ENCODE results near the gene CALML6.
"Not testable (repeated sequence)": the region's sequence is repeated elsewhere in the genome, so short reads cannot be mapped to it uniquely, and the experiment has no call there.

Gene CALML6

DNA sequence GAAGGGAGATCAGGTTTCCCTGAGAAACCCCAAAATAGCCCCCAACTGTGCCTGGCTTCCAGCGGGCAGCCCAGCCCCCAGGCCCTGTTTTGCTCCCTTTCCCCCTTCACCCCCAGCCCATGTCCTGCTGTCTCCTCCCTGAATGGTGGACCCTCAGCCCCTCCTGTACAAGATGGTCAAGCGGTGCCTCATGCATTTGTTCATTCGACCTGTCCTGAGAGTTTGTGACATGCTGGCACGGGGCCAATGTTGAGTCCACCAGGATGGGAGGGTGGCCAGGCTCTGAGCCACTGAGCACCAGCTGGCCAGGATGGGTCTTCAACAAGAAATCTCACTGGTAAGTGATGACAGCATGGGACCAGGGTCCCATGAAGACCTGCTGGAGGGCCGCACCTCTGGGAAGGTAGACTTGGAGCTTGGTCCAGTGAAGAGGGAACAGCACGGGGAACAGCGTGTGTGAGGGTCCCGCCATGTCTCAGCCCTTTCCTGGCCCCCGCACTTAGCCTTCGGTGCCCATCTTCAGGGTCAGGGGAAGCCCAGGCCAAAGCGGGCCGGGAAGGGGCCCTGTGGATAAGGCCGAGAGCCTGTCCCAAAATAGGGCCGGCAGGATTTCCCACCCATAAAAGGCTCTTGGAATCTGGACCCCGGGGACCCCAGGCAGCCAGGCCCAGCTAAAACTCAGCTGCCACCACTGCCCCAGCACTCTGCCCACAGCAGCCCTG is at the start of gene CALML6:
Gene CALML6 (plus strand): TSS at position 290 of the 722 bp plus-strand sequence. CDS start 21 bp downstream, at position 311.
- DNase-seq (ENCODE audit: low spot score), result no peak

GRCh38 chr1:1867164-1867563 is 47.9 kb upstream of the CALML6 start:
- no peak for DNase-seq (ENCODE audit: low spot score)

- DNase-seq (ENCODE audit: low spot score), result no peak
Measured at GRCh38 chr1:1869469-1869868, 45.6 kb upstream of the CALML6 start.

DNA sequence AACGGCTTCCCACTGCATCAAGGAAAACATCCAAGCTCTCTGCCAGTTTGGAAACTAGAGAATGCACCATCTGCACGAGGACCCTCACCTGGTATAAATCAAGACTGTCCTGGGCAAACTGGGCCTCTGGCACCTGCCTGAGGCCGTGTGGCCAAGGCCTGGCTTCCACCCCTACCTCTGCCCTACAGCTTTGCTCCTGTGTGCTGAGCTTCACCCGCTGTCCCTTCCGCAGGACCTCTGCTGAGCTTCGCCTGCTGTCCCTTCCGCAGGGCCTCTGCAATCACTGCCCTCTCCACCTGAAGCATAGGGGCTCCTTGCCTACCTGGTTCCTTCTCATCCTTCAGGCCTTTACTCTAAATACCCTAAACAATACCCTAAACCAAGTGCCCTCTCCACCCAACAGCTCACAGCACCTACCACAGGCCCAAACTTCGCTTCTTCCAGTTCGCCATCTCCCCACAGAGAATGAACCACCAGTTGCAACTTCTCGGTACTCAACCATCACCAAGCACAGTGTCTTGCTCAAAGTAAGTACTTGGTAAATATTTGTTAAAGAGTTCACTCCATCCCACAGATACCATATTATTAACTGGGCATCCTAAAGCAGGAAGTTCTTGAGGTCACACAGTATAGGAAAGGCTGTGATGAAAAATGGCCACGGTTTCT is 42.6 kb upstream of the CALML6 start:
- DNase-seq (ENCODE audit: low spot score), result no peak

- no peak for DNase-seq (ENCODE audit: low spot score)
Measured at GRCh38 chr1:1873186-1873585, 41.9 kb upstream of the CALML6 start.

DNA sequence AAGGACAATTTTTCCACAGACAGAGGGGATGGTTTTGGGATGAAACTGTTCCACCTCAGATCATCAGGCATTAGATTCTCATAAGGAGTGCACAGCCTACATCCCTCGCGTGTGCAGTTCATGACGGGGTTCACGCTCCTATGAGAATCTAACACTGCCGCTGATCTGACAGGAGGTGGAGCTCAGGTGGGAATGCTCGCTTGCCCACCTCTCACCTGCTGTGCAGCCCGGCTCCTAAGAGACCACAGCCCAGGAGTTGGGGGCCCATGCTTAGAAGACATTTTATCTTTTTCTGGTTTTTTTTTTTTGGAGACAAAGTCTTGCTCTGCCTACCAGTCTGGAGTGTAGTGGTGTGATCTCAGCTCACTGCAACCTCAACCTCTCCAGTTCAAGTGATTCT is 40.2 kb upstream of the CALML6 start:
- DNase-seq (ENCODE audit: low spot score), result no peak

DNA sequence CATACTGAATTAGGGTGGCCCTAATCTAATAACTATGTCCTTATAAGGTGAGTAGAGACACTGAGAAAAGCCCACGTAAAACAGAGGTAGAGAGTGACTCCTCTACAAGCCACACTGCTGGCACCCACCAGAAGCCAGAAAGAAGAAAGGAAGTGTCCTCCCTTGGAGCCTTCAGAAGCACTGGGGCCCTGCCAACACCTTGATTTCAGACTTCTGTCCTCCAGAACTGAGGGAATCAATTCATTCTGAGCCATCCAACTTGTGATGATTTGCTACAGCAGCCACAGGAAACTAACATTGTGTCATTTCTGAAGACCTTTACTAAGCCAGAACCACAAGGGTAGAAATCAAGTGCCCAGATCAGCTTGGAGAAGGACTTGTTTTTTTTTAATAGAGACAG is 39.1 kb upstream of the CALML6 start:
- no peak for DNase-seq (ENCODE audit: low spot score)

DNA sequence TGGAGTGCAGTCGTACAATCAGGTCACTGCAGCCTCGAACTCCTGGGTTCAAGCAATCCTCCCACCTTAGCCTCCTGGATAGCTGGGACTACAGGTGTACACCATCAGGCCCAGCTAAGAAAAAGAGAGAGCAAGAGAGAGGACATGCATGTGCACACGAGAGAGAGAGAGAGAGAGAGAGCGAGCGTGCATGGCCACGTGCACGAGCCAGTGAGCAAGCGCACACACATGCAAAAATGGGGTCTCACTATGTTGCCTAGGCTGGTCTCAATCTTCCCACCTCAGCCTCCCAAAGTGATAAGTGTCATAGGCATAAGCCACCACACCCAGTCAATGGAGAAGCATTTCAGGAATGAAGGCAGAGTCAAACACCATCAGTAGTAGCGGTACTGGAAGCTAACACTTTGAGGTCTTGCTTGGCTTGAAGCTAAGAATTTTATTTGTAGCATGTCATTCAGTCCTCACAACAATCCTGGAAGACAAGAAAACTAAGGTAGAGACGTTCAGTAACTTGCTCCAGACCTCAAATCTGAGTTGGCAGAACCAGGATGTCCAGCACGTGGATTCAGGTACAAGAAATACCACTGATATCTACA is 38.6 kb upstream of the CALML6 start:
- DNase-seq (ENCODE audit: low spot score), result no peak

DNA sequence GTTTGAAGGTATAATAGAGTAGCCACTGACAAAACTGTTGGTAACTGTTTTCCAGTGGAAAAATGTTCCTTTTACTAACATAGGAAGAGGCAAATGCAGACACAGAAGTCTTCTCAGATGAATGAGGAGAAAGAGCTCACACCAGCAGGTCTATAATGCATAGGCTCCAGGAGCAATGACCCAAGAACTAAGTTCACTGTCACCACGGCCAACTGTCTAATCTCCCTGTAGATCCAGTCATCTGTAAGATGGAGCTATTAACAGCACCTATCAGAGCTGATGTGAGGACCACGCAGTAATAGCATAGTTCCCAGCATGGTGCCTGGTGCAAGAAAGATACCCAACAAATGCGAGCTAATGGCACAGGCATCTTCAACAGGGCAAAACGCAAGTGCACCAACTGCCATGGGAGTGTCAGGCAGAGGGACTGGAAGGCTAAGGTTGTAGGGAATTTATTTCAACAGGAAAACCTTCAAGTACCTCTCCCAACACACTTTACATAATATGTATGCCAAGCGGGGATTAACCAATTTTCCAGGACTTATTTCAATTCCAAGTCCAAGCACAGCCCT is 37.1 kb upstream of the CALML6 start:
- DNase-seq (ENCODE audit: low spot score), result no peak

- no peak for DNase-seq (ENCODE audit: low spot score)
Measured at GRCh38 chr1:1879942-1880341, 35.1 kb upstream of the CALML6 start.

DNA sequence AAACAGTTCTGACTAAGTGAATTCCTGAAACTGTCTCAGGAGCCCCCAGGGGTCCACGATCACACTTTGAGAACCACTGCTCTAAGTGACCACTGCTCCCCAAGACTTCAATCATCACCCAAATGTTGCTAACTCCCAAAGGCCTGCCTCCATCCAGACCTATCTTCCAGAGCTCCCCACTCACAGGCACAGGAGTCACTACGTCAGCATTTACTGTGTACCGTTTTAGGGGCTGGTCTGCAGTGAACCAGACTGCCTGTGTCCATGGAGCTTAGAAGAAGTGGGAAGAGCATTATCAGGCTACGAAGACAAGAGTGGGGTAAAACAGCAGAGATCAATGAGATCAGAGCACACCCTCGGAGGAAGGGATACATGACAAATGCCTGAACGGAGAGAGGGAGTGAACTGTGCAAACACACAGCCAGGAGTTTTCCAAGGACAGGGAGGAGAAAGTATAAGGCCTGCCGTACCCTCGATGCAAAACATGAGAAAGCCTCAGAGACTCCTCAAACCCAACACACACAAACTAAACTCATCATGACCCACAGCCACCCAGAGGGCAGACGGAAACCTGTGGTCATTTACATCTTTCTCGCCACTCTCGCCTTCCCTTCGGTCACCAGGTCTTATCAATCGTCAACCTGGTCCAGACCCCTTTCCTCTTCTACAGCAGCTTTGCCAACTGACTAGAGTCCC is 34.3 kb upstream of the CALML6 start:
- no peak for DNase-seq (ENCODE audit: low spot score)

- no peak for DNase-seq (ENCODE audit: low spot score)
Measured at GRCh38 chr1:1881727-1882126, 33.3 kb upstream of the CALML6 start.

- DNase-seq (ENCODE audit: low spot score), result no peak
Measured at GRCh38 chr1:1883092-1883873, 31.8 kb upstream of the CALML6 start.

DNA sequence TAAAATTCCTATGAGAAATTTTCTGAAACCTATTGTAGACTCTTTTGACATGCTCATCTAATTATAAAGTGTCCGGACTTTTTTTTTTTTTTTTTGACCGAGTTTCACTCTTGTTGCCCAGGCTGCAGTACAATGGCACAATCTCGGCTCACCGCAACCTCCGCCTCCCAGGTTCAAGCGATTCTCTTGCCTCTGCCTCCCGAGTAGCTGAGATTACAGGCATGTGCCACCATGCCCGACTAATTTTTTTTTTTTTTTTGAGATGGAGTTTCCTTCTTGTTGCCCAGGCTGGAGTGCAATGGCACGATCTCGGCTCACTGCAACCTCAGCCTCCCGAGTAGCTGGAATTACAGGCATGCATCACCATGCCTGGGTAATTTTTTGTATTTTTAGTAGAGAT is 31.2 kb upstream of the CALML6 start:
- DNase-seq (ENCODE audit: low spot score), result not testable (repeated sequence)

DNA sequence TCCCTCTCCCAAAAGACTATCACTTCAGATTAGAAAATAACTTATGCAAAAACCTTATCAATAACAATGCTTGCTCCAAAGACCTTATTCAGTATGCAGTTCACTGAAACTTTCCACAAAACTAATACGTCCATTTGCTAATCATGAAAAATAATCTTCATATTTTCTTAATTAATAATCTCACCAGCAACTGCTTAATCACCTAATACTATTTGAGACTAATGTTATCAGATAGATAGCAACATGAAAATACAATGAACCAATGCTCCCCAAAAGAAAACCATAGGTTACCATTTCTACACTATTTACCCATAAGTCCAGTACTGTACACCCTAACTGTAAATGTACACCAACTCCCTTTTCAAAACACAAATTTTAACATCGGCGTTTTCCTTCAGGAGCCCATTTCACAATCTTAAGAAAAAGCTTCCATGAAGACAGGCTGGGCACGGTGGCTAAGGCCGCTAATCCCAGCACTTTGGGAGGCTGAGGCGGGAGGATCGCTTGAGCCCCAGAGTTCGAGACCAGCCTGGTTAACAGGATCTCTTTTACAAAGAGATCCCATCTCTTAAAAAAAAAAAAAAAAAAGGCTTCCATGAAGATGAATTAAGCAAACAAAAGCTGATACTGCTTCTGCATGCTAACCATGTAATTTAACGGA is 25.8 kb upstream of the CALML6 start:
- DNase-seq (ENCODE audit: low spot score), result no peak

DNA sequence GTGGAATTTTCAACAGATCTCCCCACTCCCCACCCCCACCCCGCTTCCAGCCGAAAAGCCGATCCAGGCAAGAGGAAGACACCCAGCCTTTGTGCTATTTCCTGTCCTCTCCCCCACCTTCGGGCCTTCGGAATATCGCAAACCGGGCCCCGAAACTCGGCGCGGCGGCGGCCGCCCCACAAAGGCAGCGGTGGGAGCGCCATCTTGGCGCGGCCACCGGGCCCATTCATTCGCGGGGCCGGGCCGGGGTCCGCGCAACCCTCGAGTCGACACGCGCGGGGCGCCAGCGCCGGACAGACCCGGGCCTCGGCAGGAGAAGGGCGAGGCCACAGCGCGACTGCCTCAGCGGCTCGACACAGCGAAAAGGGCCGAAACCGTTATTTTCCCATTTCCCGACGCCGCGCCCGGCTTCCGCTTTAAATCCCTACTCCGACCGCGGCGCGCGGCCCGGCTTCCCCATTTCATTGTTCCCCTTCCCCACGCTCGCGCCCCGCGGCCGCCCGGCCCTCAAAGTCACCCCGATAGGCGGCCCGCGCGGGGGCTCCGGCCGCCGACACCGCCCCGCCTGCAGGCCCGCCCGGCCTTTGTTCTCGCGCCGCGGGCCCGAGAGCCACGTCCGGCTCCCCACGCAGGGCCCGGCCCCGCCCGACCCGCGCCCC is 25.1 kb upstream of the CALML6 start:
- DNase-seq (ENCODE audit: low spot score), result peak; percentile 31

DNA sequence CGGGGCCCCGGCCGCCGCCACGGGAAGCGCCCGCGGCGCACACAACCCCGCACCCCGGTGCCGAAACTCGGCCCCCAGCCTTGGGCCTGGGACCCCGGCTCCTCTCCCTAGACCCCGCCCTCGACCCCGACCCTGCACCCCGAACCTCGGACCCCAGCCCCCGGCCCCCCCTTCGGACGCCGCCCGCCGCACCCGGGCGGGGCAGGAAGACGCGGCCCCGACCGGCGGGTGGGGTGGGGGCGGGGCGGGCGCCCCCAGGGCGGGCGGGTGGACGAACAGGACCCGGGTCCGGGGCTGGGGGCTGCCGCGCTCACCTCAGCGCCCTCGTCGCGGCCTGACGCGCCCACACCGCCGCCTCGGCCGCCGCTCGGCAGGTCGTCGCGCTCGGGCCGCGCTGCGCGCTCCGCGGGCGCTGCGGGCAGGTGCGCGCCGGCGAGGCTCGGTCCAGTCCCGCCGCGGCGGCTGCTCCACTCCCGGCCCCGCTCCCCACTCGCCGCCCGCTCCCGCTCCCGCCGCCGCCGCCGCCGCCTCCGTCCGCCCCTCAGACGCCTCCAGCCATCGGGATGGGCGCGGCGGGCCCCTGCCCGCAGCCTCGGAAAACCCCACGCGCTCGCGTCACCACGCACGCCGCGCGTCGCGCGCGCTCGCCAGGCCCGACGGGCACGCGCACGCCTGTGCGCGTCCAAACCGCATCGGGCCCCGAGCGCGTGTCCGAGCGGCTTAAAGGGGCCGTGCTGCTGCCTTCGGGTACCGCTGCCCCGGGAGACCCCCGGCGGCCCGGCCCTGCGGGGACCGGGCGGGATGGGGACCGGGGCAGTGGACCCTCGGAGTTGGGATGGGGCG is 24.3 kb upstream of the CALML6 start, which contains the start of gene GNB1:
Gene GNB1 (minus strand): TSS at position 582 of the 843 bp plus-strand sequence. CDS start 65,634 bp downstream, outside the sequence.
- peak; percentile 90 for DNase-seq (ENCODE audit: low spot score)

DNA sequence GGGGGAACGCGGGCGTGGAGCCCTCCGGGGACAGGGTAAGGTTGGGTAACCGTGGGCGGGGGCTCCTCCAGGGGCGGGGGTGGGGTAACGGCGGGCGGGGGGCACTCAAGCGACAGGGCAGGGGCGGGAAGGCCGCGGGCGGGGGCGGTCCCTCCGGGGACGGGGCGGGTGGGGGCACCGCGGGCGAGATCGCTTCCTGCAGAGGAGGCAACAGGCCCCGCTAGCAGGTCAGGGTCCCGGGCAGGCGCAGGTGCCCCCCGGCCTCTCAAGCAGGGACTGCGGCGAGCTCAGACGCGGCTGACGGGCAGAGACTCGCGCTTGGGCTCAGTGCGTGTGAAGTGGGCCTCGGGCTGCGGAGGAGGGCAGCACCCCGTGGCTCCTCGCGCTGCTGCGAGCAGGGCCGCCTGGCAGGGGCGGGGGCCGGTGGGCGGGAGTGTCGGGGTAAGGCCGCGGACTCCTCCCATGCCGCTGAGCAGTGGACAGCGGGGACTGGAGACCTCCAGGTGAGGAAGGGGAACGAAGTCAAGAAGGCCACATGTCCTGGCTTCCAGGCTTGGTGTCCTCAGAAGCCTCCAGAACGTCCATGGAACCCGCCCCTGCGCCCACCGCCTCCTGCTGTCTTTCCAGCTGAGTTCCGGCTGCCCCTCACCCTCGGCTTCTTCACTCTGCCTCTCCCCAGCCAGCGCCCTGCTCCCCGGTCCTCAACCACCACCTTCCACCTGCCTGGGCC is 23.5 kb upstream of the CALML6 start:
- DNase-seq (ENCODE audit: low spot score), result peak; percentile 59

Data from CD4-positive, alpha-beta T cell treated with Interleukin-15 for 4 hours (primary cell).